SK-N-MC (cell line): ENCODE measurements around the gene AUTS2.

ENCODE experiments used
- EZH2 ChIP-seq: fragments of 200-600 bp; sonication (generic); IDR thresholded peaks from one replicate; pipeline ENCODE4 v1.6.1; 2017; ENCODE audit warnings: antibody characterized with exemption
- POLR2AphosphoS5 ChIP-seq: IDR thresholded peaks from 2 replicates; pipeline ENCODE4 v1.6.1; 2012; ENCODE audit warnings: mild to moderate bottlenecking, low read depth, low read length, borderline replicate concordance

DNA sequence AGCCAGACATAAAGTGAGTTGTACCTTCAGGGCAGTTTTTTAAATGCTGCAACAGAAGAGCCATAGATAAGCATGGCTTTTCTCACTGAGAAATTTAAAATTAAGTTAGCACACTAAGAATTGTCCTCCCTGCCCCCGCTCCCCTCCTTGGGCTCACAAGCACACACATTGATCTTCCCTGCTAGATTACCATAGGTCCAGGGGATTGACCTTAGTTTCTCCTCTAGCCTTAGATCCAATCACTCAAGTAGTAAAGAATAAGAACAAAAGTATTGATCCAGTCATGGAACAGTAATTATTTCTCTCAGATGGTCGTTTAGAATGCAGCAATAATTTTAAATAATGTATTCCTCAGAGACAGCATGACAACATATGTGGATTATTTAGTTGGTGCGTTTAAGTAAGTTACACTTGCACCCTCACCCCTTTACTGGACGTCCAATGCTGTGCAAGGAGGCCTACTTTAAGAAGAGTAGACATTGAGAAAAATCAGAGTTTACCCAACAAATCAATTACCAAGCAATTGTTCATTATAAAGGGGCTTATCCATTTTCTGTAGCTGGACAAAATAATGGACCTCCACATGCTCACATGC is 850.1 kb downstream of the AUTS2 start:
- TF ChIP-seq EZH2 (no peak), POLR2AphosphoS5 (no peak)
